Measurements from ENCODE around the gene CADM1. TPM values are rescaled to one million over a fixed set of nuclear protein-coding genes. Genes with fewer than 3 reads are reported as not detected.

CADM1 gene
- 10 to 100 TPM; 13.0 to 37.2 TPM for total RNA-seq
- 10 to 100 TPM; 20.6 to 40.6 TPM for polyA plus RNA-seq

GRCh38 chr11:115504276-115505158, at the start of gene CADM1:
TSS of gene CADM1 (minus strand) at chr11:115504415.
- no peak for TF ChIP-seq EGR1 (IDR thresholded peaks at IDR 0.05; ENCODE audit: low read depth in 2 of 2)
- TF ChIP-seq FOXA2 (IDR thresholded peaks at IDR 0.05): no peak
- no peak for TF ChIP-seq ZBTB33 (IDR thresholded peaks at IDR 0.05)
- TF ChIP-seq REST (IDR thresholded peaks at IDR 0.05): peak; percentile 85
- TF ChIP-seq RAD21 (IDR thresholded peaks at IDR 0.05): peak; percentile 62 to 74
- no peak for TF ChIP-seq ATF3 (IDR thresholded peaks at IDR 0.05)
- TF ChIP-seq GABPA (IDR thresholded peaks at IDR 0.05 in 1 of 2, conservative IDR thresholded peaks at IDR 0.05 in 1 of 2): no peak
- no peak for TF ChIP-seq HNF4G (IDR thresholded peaks at IDR 0.05)
- peak; percentile 4 to 18 for TF ChIP-seq RXRA (IDR thresholded peaks at IDR 0.05)
- peak; percentile 41 for TF ChIP-seq SP1 (IDR thresholded peaks at IDR 0.05)
- peak; percentile 29 for TF ChIP-seq YY1 (IDR thresholded peaks at IDR 0.05)
- peak in 1 of 2 donors; percentile 23 for TF ChIP-seq HNF4A (conservative IDR thresholded peaks at IDR 0.05)
- no peak for TF ChIP-seq JUND (IDR thresholded peaks at IDR 0.05)
- no peak for TF ChIP-seq NR2F2 (IDR thresholded peaks at IDR 0.05)
- peak; percentile 84 for TF ChIP-seq CTCF (IDR thresholded peaks at IDR 0.05; ENCODE audit: low read depth, low read length, missing input control)
- TF ChIP-seq FOXA1 (IDR thresholded peaks at IDR 0.05): peak; percentile 44
- peak; percentile 49 for TF ChIP-seq MAX (IDR thresholded peaks at IDR 0.05)
- TF ChIP-seq TAF1 (conservative IDR thresholded peaks at IDR 0.05): peak; percentile 97
- Histone ChIP-seq H3K36me3 (ENCODE audit: control insufficient read depth in 4 of 4, insufficient read depth in 3 of 4, low read depth in 1 of 4, low read length in 3 of 4) (no peaks in the 10 kb centered on the region), H3K27me3 (ENCODE audit: control insufficient read depth in 4 of 4, insufficient read depth in 4 of 4, low read length in 3 of 4) (no peaks in the 10 kb centered on the region), H3K4me3 (ENCODE audit: low read depth in 1 of 3, low read length in 3 of 3) (peak within 1 kb of the TSS; percentile 74 to 82 (median 77)), H3K4me1 (ENCODE audit: control insufficient read depth in 4 of 4, insufficient read depth in 4 of 4, low read length in 3 of 4) (peaks cover 4 to 42% (median 32%) of the 10 kb centered on the region in 4 donors), H3K9ac (ENCODE audit: low read depth in 1 of 2, low read length in 2 of 2) (peak within 1 kb of the TSS; percentile 72 to 83), H3K27ac (ENCODE audit: low read depth in 1 of 2, low read length in 2 of 2) (peak within 1 kb of the TSS; percentile 84 to 94), H3K9me3 (ENCODE audit: control insufficient read depth in 4 of 4, low read length in 3 of 4) (no peaks in the 10 kb centered on the region)
- WGBS: under 1% methylated on average over 76 of the region's 76 CpGs
- DNase-seq (ENCODE audit: low spot score): peak; percentile 81

Measured in liver (tissue), 9 donors.